GM23248 (cell line): ENCODE results near the gene APBB1IP.

Source experiments
- EZH2 ChIP-seq: fragments of 200-600 bp; sonication (generic); IDR thresholded peaks from 2 replicates; pipeline ENCODE4 v1.6.1; 2018; ENCODE audit warnings: antibody characterized with exemption, mild to moderate bottlenecking; ENCODE audit not compliant: insufficient read depth, poor library complexity, severe bottlenecking
- EZH2phosphoT487 ChIP-seq: fragments of 200-600 bp; sonication (generic); IDR thresholded peaks from 2 replicates; pipeline ENCODE4 v1.6.1; 2018; ENCODE audit warnings: antibody characterized with exemption, moderate library complexity, mild to moderate bottlenecking, low read depth; ENCODE audit not compliant: insufficient read depth

GRCh38 chr10:26556748-26557640, 118.9 kb downstream of the APBB1IP start:
- TF ChIP-seq EZH2 (no peak), EZH2phosphoT487 (no peak)
